ENCODE data around the gene PRICKLE2. TPM values are rescaled to one million over a fixed set of nuclear protein-coding genes. Genes with fewer than 3 reads are reported as not detected.
A peak's percentile ranks its signal among the peaks of the same experiment; 100 is the strongest.

PRICKLE2 gene
- total RNA-seq, 1 donor from 2014 or later, result 10.8 TPM

GRCh38 chr3:64188810-64189560, 36.3 kb downstream of the PRICKLE2 start:
- no peak for TF ChIP-seq CTCF (IDR thresholded peaks at IDR 0.05; ENCODE audit: insufficient read depth, low read length, poor library complexity, severe bottlenecking)
- Histone ChIP-seq H3K27me3 (ENCODE audit: control insufficient read depth, insufficient read depth, low read length) (no peaks in the 10 kb centered on the region), H3K36me3 (ENCODE audit: control insufficient read depth, insufficient read depth, low read length) (no peaks in the 10 kb centered on the region), H3K4me3 (ENCODE audit: low read depth, low read length) (no peak overlapping the region)
- peak; percentile 91 for DNase-seq (ENCODE audit: low read depth)

GRCh38 chr3:64187065-64187959, 38.0 kb downstream of the PRICKLE2 start:
- peak; percentile 18 for TF ChIP-seq CTCF (IDR thresholded peaks at IDR 0.05; ENCODE audit: insufficient read depth, low read length, poor library complexity, severe bottlenecking)
- Histone ChIP-seq H3K4me3 (ENCODE audit: low read depth, low read length) (no peak overlapping the region), H3K36me3 (ENCODE audit: control insufficient read depth, insufficient read depth, low read length) (no peaks in the 10 kb centered on the region), H3K27me3 (ENCODE audit: control insufficient read depth, insufficient read depth, low read length) (no peaks in the 10 kb centered on the region)
- peak; percentile 98 for DNase-seq (ENCODE audit: low read depth)

GRCh38 chr3:64186667-64187064, 38.6 kb downstream of the PRICKLE2 start:
- no peak for DNase-seq (ENCODE audit: low read depth)
- no peak for TF ChIP-seq CTCF (IDR thresholded peaks at IDR 0.05; ENCODE audit: insufficient read depth, low read length, poor library complexity, severe bottlenecking)
- Histone ChIP-seq H3K36me3 (ENCODE audit: control insufficient read depth, insufficient read depth, low read length) (no peaks in the 10 kb centered on the region), H3K27me3 (ENCODE audit: control insufficient read depth, insufficient read depth, low read length) (no peaks in the 10 kb centered on the region), H3K4me3 (ENCODE audit: low read depth, low read length) (no peak overlapping the region)

GRCh38 chr3:64185436-64185835, 39.8 kb downstream of the PRICKLE2 start:
- no peaks in the 10 kb centered on the region for H3K27me3 ChIP-seq (ENCODE audit: control insufficient read depth, insufficient read depth, low read length)
- H3K4me3 ChIP-seq (ENCODE audit: low read depth, low read length), result no peak overlapping the region
- no peak for DNase-seq (ENCODE audit: low read depth)
- no peaks in the 10 kb centered on the region for H3K36me3 ChIP-seq (ENCODE audit: control insufficient read depth, insufficient read depth, low read length)
- TF ChIP-seq CTCF (IDR thresholded peaks at IDR 0.05; ENCODE audit: insufficient read depth, low read length, poor library complexity, severe bottlenecking), result no peak

- Histone ChIP-seq H3K27me3 (ENCODE audit: control insufficient read depth, insufficient read depth, low read length) (no peaks in the 10 kb centered on the region), H3K36me3 (ENCODE audit: control insufficient read depth, insufficient read depth, low read length) (no peaks in the 10 kb centered on the region), H3K4me3 (ENCODE audit: low read depth, low read length) (no peak overlapping the region)
- no peak for DNase-seq (ENCODE audit: low read depth)
- TF ChIP-seq CTCF (IDR thresholded peaks at IDR 0.05; ENCODE audit: insufficient read depth, low read length, poor library complexity, severe bottlenecking), result no peak
These were observed 40.6 kb downstream of the PRICKLE2 start for GRCh38 chr3:64184621-64185020.

Data from kidney epithelial cell (primary cell).